Type B pancreatic cell (in vitro differentiated cells): ENCODE measurements around the gene ADGRF1. TPM values are rescaled to one million over a fixed set of nuclear protein-coding genes. Genes with fewer than 3 reads are reported as not detected.

Experiments used
- DNase-seq: peaks from one replicate; pipeline ENCODE4 v3.0.0; 2021; ENCODE audit warnings: mixed read lengths; ENCODE audit not compliant: unreplicated experiment; ENCODE audit errors: extremely low spot score
- H3K27ac Mint-ChIP-seq: 2 replicates; pipeline ENCODE4 v1.8.0; 2021; ENCODE audit warnings: mild to moderate bottlenecking, mixed read lengths
- H3K27me3 Mint-ChIP-seq: 2 replicates; pipeline ENCODE4 v1.8.0; 2021; ENCODE audit warnings: mixed read lengths
- H3K36me3 Mint-ChIP-seq: 2 replicates; pipeline ENCODE4 v1.8.0; 2021; ENCODE audit warnings: mixed read lengths
- H3K4me1 Mint-ChIP-seq: one replicate; pipeline ENCODE4 v1.8.0; 2021; ENCODE audit warnings: mixed read lengths; ENCODE audit not compliant: unreplicated experiment
- H3K4me3 Mint-ChIP-seq: 2 replicates; pipeline ENCODE4 v1.8.0; 2021; ENCODE audit warnings: mild to moderate bottlenecking, mixed read lengths
- H3K9me3 Mint-ChIP-seq: 2 replicates; pipeline ENCODE4 v1.8.0; 2021; ENCODE audit warnings: mixed read lengths
- CTCF ChIP-seq: fragments of 200-600 bp; sonication (generic); conservative IDR thresholded peaks from 2 replicates; pipeline ENCODE4 v1.5.0; 2021; ENCODE audit warnings: antibody characterized with exemption, mild to moderate bottlenecking
- total RNA-seq: library from RNA; stranded (reverse); gene quantifications from 2 replicates; pipeline ENCODE4 v1.2.1, GENCODE V29; 2021; ENCODE audit warnings: low replicate concordance

The ADGRF1 gene
- total RNA-seq, 1 donor from 2014 or later, result 20.0 TPM

- Mint-ChIP-seq H3K27me3 (no peaks in the 10 kb centered on the region), H3K4me1 (no peaks in the 10 kb centered on the region), H3K36me3 (peaks cover 5% of the 10 kb centered on the region), H3K4me3 (no peak overlapping the region), H3K27ac (no peak overlapping the region), H3K9me3 (no peaks in the 10 kb centered on the region)
- DNase-seq, result no peak
- no peak for TF ChIP-seq CTCF
Observed at GRCh38 chr6:47069156-47069555, 27.0 kb upstream of the ADGRF1 start.

DNA sequence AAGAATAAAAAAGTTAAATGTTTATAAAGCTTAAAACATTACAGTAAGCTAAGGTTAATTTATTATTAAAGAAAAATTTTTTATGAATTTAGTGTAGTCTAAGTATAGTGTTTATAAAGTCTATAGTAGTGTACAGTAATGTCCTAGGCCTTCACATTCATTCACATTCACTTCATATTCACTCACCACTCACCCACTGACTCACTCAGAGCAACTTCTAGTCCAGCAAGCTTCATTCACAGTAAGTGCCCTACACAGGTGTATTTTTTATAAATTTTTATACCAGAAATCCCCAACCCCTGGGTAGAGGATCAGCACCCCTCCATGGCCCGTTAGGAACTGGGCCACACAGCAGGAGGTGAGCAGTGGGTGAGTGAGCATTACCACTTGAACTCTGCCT is 24.3 kb upstream of the ADGRF1 start:
- H3K27me3 Mint-ChIP-seq, result no peaks in the 10 kb centered on the region
- H3K4me1 Mint-ChIP-seq, result no peaks in the 10 kb centered on the region
- no peak overlapping the region for H3K27ac Mint-ChIP-seq
- peaks cover 5% of the 10 kb centered on the region for H3K36me3 Mint-ChIP-seq
- H3K4me3 Mint-ChIP-seq, result no peak overlapping the region
- H3K9me3 Mint-ChIP-seq, result peaks cover 4% of the 10 kb centered on the region
- TF ChIP-seq CTCF, result no peak
- DNase-seq, result no peak

DNA sequence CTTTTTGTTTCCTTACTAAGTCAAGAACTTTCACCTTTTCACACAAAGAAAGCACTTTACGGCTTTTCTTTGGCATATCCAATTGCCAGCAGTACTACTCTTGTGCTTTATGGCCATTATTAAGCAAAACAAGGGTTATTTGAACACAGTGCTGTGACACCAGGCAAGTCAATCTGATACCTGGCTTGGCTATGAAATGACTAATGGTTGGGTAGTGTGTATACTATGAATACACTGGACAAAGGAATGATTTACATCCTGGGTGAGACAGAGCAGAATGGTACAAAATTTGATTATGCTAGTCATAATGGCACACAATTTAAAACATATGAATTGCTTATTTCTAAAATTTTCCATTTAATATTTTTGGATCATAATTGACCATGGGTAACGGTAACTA is 22.1 kb upstream of the ADGRF1 start:
- H3K36me3 Mint-ChIP-seq, result peaks cover 5% of the 10 kb centered on the region
- no peak overlapping the region for H3K27ac Mint-ChIP-seq
- H3K9me3 Mint-ChIP-seq, result peaks cover 4% of the 10 kb centered on the region
- H3K4me1 Mint-ChIP-seq, result no peaks in the 10 kb centered on the region
- H3K27me3 Mint-ChIP-seq, result no peaks in the 10 kb centered on the region
- no peak overlapping the region for H3K4me3 Mint-ChIP-seq
- TF ChIP-seq CTCF, result no peak
- DNase-seq, result no peak

- peaks cover 4% of the 10 kb centered on the region for H3K9me3 Mint-ChIP-seq
- no peak for DNase-seq
- H3K4me3 Mint-ChIP-seq, result no peak overlapping the region
- no peak overlapping the region for H3K27ac Mint-ChIP-seq
- H3K4me1 Mint-ChIP-seq, result no peaks in the 10 kb centered on the region
- no peak for TF ChIP-seq CTCF
- peaks cover 5% of the 10 kb centered on the region for H3K36me3 Mint-ChIP-seq
- no peaks in the 10 kb centered on the region for H3K27me3 Mint-ChIP-seq
Observed at GRCh38 chr6:47062346-47062745, 20.2 kb upstream of the ADGRF1 start.

GRCh38 chr6:47061309-47062300 is 19.5 kb upstream of the ADGRF1 start:
- Mint-ChIP-seq H3K27ac (no peak overlapping the region), H3K4me1 (no peaks in the 10 kb centered on the region), H3K36me3 (peaks cover 5% of the 10 kb centered on the region), H3K27me3 (no peaks in the 10 kb centered on the region), H3K9me3 (peaks cover 4% of the 10 kb centered on the region), H3K4me3 (no peak overlapping the region)
- TF ChIP-seq CTCF, result no peak
- no peak for DNase-seq
